GM12864 (cell line): Measurements from ENCODE around the gene LEPR.

Source experiments
- DNase-seq: peaks from one replicate; pipeline ENCODE4 v3.0.0-alpha.2; 2011; ENCODE audit warnings: low read depth
- H3K4me3 ChIP-seq: 2 replicates; pipeline ENCODE4 v1.5.1; 2011; ENCODE audit warnings: mild to moderate bottlenecking, low read depth, low read length, control low read depth
- TF ChIP-seq, protein P1 (sequence below): IDR thresholded peaks from 2 replicates; pipeline ENCODE4 v1.5.1; 2011; ENCODE audit warnings: low read depth, mild to moderate bottlenecking, moderate library complexity, low read length, control low read depth, inconsistent platforms; ENCODE audit errors: missing control alignments

The LEPR gene

DNA sequence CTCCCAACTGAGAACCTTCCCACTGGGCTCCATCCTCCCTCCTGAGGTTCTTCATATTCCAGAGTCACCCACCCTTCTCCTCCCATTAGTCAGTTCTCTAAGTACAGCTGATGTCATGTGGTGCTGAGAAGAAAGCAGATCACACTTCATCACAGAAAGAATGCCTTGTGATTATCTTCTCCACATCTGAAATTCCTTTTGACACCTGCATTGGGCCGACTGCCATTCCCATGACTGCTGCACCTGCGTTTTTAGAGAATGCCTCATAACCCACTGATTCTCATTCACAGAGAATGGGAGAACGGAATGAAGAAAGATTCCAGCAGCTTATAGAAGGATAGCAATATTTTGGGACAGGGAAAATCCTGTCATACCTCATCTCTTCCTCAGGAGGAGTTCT is 14.3 kb downstream of the LEPR start:
- no peak overlapping the region for H3K4me3 ChIP-seq
- TF ChIP-seq, protein P1, sequence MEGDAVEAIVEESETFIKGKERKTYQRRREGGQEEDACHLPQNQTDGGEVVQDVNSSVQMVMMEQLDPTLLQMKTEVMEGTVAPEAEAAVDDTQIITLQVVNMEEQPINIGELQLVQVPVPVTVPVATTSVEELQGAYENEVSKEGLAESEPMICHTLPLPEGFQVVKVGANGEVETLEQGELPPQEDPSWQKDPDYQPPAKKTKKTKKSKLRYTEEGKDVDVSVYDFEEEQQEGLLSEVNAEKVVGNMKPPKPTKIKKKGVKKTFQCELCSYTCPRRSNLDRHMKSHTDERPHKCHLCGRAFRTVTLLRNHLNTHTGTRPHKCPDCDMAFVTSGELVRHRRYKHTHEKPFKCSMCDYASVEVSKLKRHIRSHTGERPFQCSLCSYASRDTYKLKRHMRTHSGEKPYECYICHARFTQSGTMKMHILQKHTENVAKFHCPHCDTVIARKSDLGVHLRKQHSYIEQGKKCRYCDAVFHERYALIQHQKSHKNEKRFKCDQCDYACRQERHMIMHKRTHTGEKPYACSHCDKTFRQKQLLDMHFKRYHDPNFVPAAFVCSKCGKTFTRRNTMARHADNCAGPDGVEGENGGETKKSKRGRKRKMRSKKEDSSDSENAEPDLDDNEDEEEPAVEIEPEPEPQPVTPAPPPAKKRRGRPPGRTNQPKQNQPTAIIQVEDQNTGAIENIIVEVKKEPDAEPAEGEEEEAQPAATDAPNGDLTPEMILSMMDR = no peak
- no peak for DNase-seq

DNA sequence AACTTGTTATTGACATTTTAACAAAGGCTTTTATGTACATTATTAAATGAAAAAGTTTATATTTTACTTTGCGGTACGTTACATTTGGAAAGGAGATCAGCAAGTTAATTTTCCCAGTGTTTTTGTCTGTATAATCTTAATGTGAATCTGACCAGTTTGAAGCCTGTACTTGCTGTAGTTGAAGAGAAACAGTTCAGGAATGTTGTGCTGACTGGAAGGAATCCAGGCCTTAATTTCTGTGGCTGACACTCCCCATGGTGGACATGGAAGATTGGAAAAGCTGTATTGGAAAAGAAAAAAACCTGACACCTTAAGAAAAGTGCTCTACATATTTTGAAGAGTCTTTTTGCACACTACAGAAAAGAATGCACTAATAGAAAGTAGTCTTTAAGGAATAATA is 15.5 kb downstream of the LEPR start:
- no peak for DNase-seq
- TF ChIP-seq, protein P1 = no peak
- H3K4me3 ChIP-seq = no peak overlapping the region

GRCh38 chr1:65437616-65438015 is 17.1 kb downstream of the LEPR start:
- no peak overlapping the region for H3K4me3 ChIP-seq
- TF ChIP-seq, protein P1 = no peak
- no peak for DNase-seq

DNA sequence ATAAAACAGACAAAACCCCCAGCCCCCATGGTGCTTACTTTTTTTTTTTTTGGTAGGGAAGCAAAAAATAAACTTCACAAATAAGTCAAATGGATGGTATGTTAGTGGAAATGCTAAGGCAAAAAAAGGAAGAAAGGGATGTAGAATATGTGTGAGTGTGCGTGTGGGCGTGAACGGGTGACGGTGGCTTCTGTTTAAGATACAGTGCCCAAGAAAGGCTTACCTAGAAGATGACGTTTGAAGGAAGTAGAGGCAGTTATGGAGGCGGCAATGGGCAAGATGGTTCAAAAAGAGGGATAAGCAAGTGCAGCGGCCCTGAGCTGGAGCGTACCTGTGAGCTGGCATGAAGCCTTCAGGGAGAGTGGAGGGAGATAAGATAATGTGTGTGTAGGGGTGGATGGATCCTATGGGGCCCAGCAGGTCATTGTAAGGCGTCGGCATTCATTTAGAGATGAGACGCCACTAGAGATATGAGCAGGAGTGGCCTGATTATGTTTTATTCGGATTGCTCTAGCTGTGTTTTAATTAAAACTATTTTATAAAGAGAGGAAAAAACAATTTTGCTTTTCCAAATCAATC is 19.9 kb downstream of the LEPR start:
- no peak overlapping the region for H3K4me3 ChIP-seq
- TF ChIP-seq, protein P1 = no peak

GRCh38 chr1:65440915-65441314 is 20.4 kb downstream of the LEPR start:
- no peak for DNase-seq
- H3K4me3 ChIP-seq = no peak overlapping the region
- TF ChIP-seq, protein P1 = no peak

More for the DNA sequence above, 19.9 kb downstream of the LEPR start:
- DNase-seq = no peak

GRCh38 chr1:65441464-65441863 is 21.0 kb downstream of the LEPR start:
- H3K4me3 ChIP-seq = no peak overlapping the region

GRCh38 chr1:65442442-65442841 is 22.0 kb downstream of the LEPR start:
- TF ChIP-seq, protein P1 = no peak
- DNase-seq = no peak
- H3K4me3 ChIP-seq = no peak overlapping the region

More at GRCh38 chr1:65441464-65441863, 21.0 kb downstream of the LEPR start:
- TF ChIP-seq, protein P1 = no peak
- DNase-seq = no peak
